MM.1S (cell line): ENCODE results near the gene TRIM44.

Source experiments
- DNase-seq: peaks from one replicate; pipeline ENCODE4 v3.0.0-alpha.2; 2015
- H2AFZ ChIP-seq: fragments of 300-600 bp; sonication (generic); 2 replicates; pipeline ENCODE4 v1.6.0; 2016; ENCODE audit warnings: antibody characterized with exemption, low read length
- H3F3A ChIP-seq: fragments of 300-600 bp; sonication (generic); 2 replicates; pipeline ENCODE4 v1.6.1; 2016; ENCODE audit warnings: mild to moderate bottlenecking, antibody characterized with exemption, low read length, moderate library complexity, mixed read lengths; ENCODE audit not compliant: insufficient read depth
- H3K27ac ChIP-seq: fragments of 300-600 bp; sonication (generic); 2 replicates; pipeline ENCODE4 v1.5.1; 2016; ENCODE audit warnings: mild to moderate bottlenecking, low read length
- H3K27me3 ChIP-seq: fragments of 300-600 bp; sonication (generic); replicated peaks from 2 replicates; pipeline ENCODE4 v1.6.0; 2016; ENCODE audit warnings: low read length; ENCODE audit not compliant: insufficient read depth
- H3K36me3 ChIP-seq: fragments of 300-600 bp; sonication (generic); replicated peaks from 2 replicates; pipeline ENCODE4 v1.6.1; 2016; ENCODE audit warnings: mild to moderate bottlenecking, low read length, mixed read lengths; ENCODE audit not compliant: insufficient read depth
- H3K4me1 ChIP-seq: fragments of 300-600 bp; sonication (generic); 2 replicates; pipeline ENCODE4 v1.6.1; 2016; ENCODE audit warnings: low read length, mixed read lengths
- H3K4me2 ChIP-seq: fragments of 300-600 bp; sonication (generic); 2 replicates; pipeline ENCODE4 v1.6.0; 2016; ENCODE audit warnings: low read depth, low read length
- H3K4me3 ChIP-seq: fragments of 300-600 bp; sonication (generic); 2 replicates; pipeline ENCODE4 v1.5.1; 2016; ENCODE audit warnings: low read length, mixed read lengths
- H3K79me2 ChIP-seq: fragments of 300-600 bp; sonication (generic); 2 replicates; pipeline ENCODE4 v1.6.1; 2016; ENCODE audit warnings: mixed run types, low read length, mixed read lengths
- H3K9ac ChIP-seq: fragments of 300-600 bp; sonication (generic); 2 replicates; pipeline ENCODE4 v1.6.1; 2016; ENCODE audit warnings: low read length, mixed read lengths
- H3K9me2 ChIP-seq: fragments of 300-600 bp; sonication (generic); replicated peaks from 2 replicates; pipeline ENCODE4 v1.6.1; 2016; ENCODE audit warnings: mild to moderate bottlenecking, low read length, mixed read lengths; ENCODE audit not compliant: insufficient read depth
- H3K9me3 ChIP-seq: fragments of 300-600 bp; sonication (generic); replicated peaks from 2 replicates; pipeline ENCODE4 v1.6.1; 2016; ENCODE audit warnings: mild to moderate bottlenecking, low read length, mixed read lengths; ENCODE audit not compliant: insufficient read depth
- H4K20me1 ChIP-seq: fragments of 300-600 bp; sonication (generic); 2 replicates; pipeline ENCODE4 v1.6.1; 2016; ENCODE audit warnings: mild to moderate bottlenecking, low read length, moderate library complexity, mixed read lengths; ENCODE audit not compliant: insufficient read depth
- EZH2 ChIP-seq: fragments of 300-600 bp; sonication (generic); optimal IDR thresholded peaks from 2 replicates; pipeline ENCODE3; 2017; ENCODE audit warnings: low read depth, mild to moderate bottlenecking, antibody characterized with exemption, low read length, mixed read lengths
- EZH2phosphoT487 ChIP-seq: fragments of 300-600 bp; sonication (generic); IDR thresholded peaks from 2 replicates; pipeline ENCODE4 v1.6.1; 2018; ENCODE audit warnings: antibody characterized with exemption, low read length
- TF ChIP-seq, protein P1 (sequence below): fragments of 300-600 bp; sonication (generic); IDR thresholded peaks from 2 replicates; pipeline ENCODE4 v1.5.1; 2016; ENCODE audit warnings: antibody characterized with exemption, low read length, mixed read lengths

Gene TRIM44

GRCh38 chr11:35723913-35724312, 61.3 kb downstream of the TRIM44 start:
- peaks cover 19% of the 10 kb centered on the region for H3K79me2 ChIP-seq

DNA sequence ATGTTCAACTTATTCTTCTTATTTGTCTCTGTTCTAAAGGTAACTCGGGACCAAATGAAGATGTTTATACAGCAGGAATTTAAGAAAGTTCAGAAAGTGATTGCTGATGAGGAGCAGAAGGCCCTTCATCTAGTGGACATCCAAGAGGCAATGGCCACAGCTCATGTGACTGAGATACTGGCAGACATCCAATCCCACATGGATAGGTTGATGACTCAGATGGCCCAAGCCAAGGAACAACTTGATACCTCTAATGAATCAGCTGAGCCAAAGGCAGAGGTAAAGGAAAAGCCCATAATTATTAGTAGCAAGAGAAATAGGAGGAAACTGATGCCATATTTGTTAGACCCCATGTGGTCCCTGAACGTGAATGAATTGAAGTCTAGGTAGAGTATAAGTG, 63.3 kb downstream of the TRIM44 start:
- no peak for DNase-seq
- Histone ChIP-seq H3K9ac (no peak overlapping the region), H3K4me1 (peaks cover 24% of the 10 kb centered on the region), H3K4me2 (no peak overlapping the region), H3K9me2 (no peaks in the 10 kb centered on the region), H3K4me3 (no peak overlapping the region), H4K20me1 (no peaks in the 10 kb centered on the region), H3K27ac (no peak overlapping the region), H3K79me2 (0 out of 2 replicates have a peak, but pooled peaks cover 1% of the 10 kb centered on the region), H2AFZ (no peak overlapping the region), H3K36me3 (no peaks in the 10 kb centered on the region), H3K27me3 (no peaks in the 10 kb centered on the region), H3K9me3 (no peaks in the 10 kb centered on the region), H3F3A (peaks cover 3% of the 10 kb centered on the region; the same call in 1 of the 2 replicates)
- TF ChIP-seq EZH2: no peak
- TF ChIP-seq, protein P1, sequence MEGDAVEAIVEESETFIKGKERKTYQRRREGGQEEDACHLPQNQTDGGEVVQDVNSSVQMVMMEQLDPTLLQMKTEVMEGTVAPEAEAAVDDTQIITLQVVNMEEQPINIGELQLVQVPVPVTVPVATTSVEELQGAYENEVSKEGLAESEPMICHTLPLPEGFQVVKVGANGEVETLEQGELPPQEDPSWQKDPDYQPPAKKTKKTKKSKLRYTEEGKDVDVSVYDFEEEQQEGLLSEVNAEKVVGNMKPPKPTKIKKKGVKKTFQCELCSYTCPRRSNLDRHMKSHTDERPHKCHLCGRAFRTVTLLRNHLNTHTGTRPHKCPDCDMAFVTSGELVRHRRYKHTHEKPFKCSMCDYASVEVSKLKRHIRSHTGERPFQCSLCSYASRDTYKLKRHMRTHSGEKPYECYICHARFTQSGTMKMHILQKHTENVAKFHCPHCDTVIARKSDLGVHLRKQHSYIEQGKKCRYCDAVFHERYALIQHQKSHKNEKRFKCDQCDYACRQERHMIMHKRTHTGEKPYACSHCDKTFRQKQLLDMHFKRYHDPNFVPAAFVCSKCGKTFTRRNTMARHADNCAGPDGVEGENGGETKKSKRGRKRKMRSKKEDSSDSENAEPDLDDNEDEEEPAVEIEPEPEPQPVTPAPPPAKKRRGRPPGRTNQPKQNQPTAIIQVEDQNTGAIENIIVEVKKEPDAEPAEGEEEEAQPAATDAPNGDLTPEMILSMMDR: no peak
- no peak for TF ChIP-seq EZH2phosphoT487

More at GRCh38 chr11:35723913-35724312, 61.3 kb downstream of the TRIM44 start:
- H3K9ac ChIP-seq: no peak overlapping the region
- no peak overlapping the region for H3K4me3 ChIP-seq
- H3F3A ChIP-seq: peaks cover 3% of the 10 kb centered on the region; the same call in 1 of the 2 replicates
- no peaks in the 10 kb centered on the region for H4K20me1 ChIP-seq
- no peak for TF ChIP-seq EZH2
- TF ChIP-seq, protein P1: no peak
- no peaks in the 10 kb centered on the region for H3K27me3 ChIP-seq
- H3K9me2 ChIP-seq: no peaks in the 10 kb centered on the region
- no peaks in the 10 kb centered on the region for H3K36me3 ChIP-seq
- no peak overlapping the region for H2AFZ ChIP-seq
- DNase-seq: no peak
- H3K4me1 ChIP-seq: peaks cover 24% of the 10 kb centered on the region
- H3K9me3 ChIP-seq: no peaks in the 10 kb centered on the region
- no peak overlapping the region for H3K27ac ChIP-seq
- no peak overlapping the region for H3K4me2 ChIP-seq

GRCh38 chr11:35727140-35727539, 64.6 kb downstream of the TRIM44 start:
- no peak overlapping the region for H3K9ac ChIP-seq
- no peak overlapping the region for H3K4me3 ChIP-seq
- TF ChIP-seq EZH2 (no peak), EZH2phosphoT487 (no peak)
- TF ChIP-seq, protein P1: no peak
- no peak overlapping the region for H3K4me2 ChIP-seq
- no peaks in the 10 kb centered on the region for H3K79me2 ChIP-seq
- peaks cover 14% of the 10 kb centered on the region for H3K4me1 ChIP-seq
- H3K27me3 ChIP-seq: no peaks in the 10 kb centered on the region
- H2AFZ ChIP-seq: no peak overlapping the region
- no peaks in the 10 kb centered on the region for H3K36me3 ChIP-seq
- H3K9me3 ChIP-seq: no peaks in the 10 kb centered on the region
- H3F3A ChIP-seq: no peaks in the 10 kb centered on the region
- no peak for DNase-seq
- no peak overlapping the region for H3K27ac ChIP-seq
- no peaks in the 10 kb centered on the region for H3K9me2 ChIP-seq
- no peaks in the 10 kb centered on the region for H4K20me1 ChIP-seq
